Liver (tissue), 3 donors: Measurements from ENCODE around the gene ZNF492.
"Not testable (repeated sequence)": the region's sequence is repeated elsewhere in the genome, so short reads cannot be mapped to it uniquely, and the experiment has no call there.

Source experiments
- CTCF ChIP-seq: fragments of 150-350 bp; IDR thresholded peaks from 2 replicates; pipeline ENCODE4 v1.5.1; 2017; ENCODE audit warnings: improper control_type of control experiment, low read depth, low read length; ENCODE audit not compliant: missing input control
- EGR1 ChIP-seq, 2 donors: IDR thresholded peaks; 2 replicates each; pipeline ENCODE4 v1.6.1; 2016 to 2018; ENCODE audit warnings: antibody characterized with exemption in 2 of 2, low read depth in 2 of 2
- HNF4G ChIP-seq: IDR thresholded peaks from 2 replicates; pipeline ENCODE4 v1.6.1; 2016; ENCODE audit warnings: antibody characterized with exemption
- JUND ChIP-seq, 2 donors: IDR thresholded peaks; 2 replicates each; pipeline ENCODE4 v1.6.1; 2016; ENCODE audit warnings: antibody characterized with exemption in 2 of 2
- MAX ChIP-seq: IDR thresholded peaks from 2 replicates; pipeline ENCODE4 v1.6.1; 2016; ENCODE audit warnings: antibody characterized with exemption
- RAD21 ChIP-seq, 2 donors: IDR thresholded peaks; 2 replicates each; pipeline ENCODE4 v1.6.1; 2016; ENCODE audit warnings: antibody characterized with exemption in 2 of 2, mild to moderate bottlenecking in 2 of 2
- REST ChIP-seq: IDR thresholded peaks from 2 replicates; pipeline ENCODE4 v1.6.1; 2016; ENCODE audit warnings: antibody characterized with exemption, mild to moderate bottlenecking
- SP1 ChIP-seq: IDR thresholded peaks from 2 replicates; pipeline ENCODE4 v1.6.1; 2018; ENCODE audit warnings: antibody characterized with exemption, mild to moderate bottlenecking
- TAF1 ChIP-seq: conservative IDR thresholded peaks from 2 replicates; pipeline ENCODE4 v1.6.1; 2016; ENCODE audit warnings: antibody characterized with exemption, mild to moderate bottlenecking
- YY1 ChIP-seq: IDR thresholded peaks from 2 replicates; pipeline ENCODE4 v1.6.1; 2016; ENCODE audit warnings: antibody characterized with exemption, mild to moderate bottlenecking
- ZBTB33 ChIP-seq: IDR thresholded peaks from 2 replicates; pipeline ENCODE4 v1.6.1; 2016; ENCODE audit warnings: antibody characterized with exemption
- donor health status: healthy.
- donor health status: healthy.

GRCh38 chr19:22703096-22703495 lies 69.0 kb downstream of the ZNF492 start:
- not testable (repeated sequence) for TF ChIP-seq CTCF; ZBTB33; SP1; MAX; TAF1; REST; YY1; HNF4G; JUND (IDR thresholded peaks at IDR 0.05); RAD21 (IDR thresholded peaks at IDR 0.05); EGR1 (IDR thresholded peaks at IDR 0.05; ENCODE audit: low read depth in 2 of 2)
